ENCODE measurements around the gene COL23A1. TPM values are rescaled to one million over a fixed set of nuclear protein-coding genes. Genes with fewer than 3 reads are reported as not detected.

Gene COL23A1
- polyA plus RNA-seq, 2 of the 4 experiments (the other 2 are of a cell fraction) = not detected

GRCh38 chr5:178502401-178503100, 87.6 kb downstream of the COL23A1 start (continued):
- TF ChIP-seq, protein P1, sequence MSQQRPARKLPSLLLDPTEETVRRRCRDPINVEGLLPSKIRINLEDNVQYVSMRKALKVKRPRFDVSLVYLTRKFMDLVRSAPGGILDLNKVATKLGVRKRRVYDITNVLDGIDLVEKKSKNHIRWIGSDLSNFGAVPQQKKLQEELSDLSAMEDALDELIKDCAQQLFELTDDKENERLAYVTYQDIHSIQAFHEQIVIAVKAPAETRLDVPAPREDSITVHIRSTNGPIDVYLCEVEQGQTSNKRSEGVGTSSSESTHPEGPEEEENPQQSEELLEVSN (IDR thresholded peaks at IDR 0.05; ENCODE audit: borderline replicate concordance, low read depth) = no peak
- no peak for TF ChIP-seq CBX8 (IDR thresholded peaks at IDR 0.05)
- TF ChIP-seq HMGXB4 (CRISPR knock-in tag; IDR thresholded peaks at IDR 0.05; ENCODE audit: borderline replicate concordance) = no peak
- TF ChIP-seq CHD4 (IDR thresholded peaks at IDR 0.05; ENCODE audit: borderline replicate concordance) = no peak
- no peak for TF ChIP-seq ZSCAN20 (CRISPR knock-in tag; IDR thresholded peaks at IDR 0.05)

- ChIA-PET CTCF (interaction anchor here (0.6 kb wide), 1 partner anchor 11 kb away, joined by 4 read pairs; no protein-coding TSS in a partner anchor), POLR2A (no interaction called here)
- H3K9me3 ChIP-seq = peaks cover 7% of the 10 kb centered on the region; the same call in 2 of the 3 replicates
- DNase-seq (ENCODE audit: low read depth in 1 of 2, low spot score in 1 of 2) (no peak), FAIRE-seq (no peak), ATAC-seq (no peak)
- no peaks in the 10 kb centered on the region for H3K4me1 ChIP-seq
- no peak overlapping the region for H3K27ac ChIP-seq
- TF ChIP-seq MYC (IDR thresholded peaks at IDR 0.05; ENCODE audit: borderline replicate concordance, low read length) (no peak), FOXS1 (CRISPR knock-in tag; IDR thresholded peaks at IDR 0.05) (no peak), ELK1 (IDR thresholded peaks at IDR 0.05; ENCODE audit: low read depth, low read length) (no peak), MAFK (IDR thresholded peaks at IDR 0.05; ENCODE audit: partially characterized antibody) (peak; percentile 73), SREBF2 (IDR thresholded peaks at IDR 0.05) (no peak), FOSL2 (IDR thresholded peaks at IDR 0.05) (no peak), FOSL2 (CRISPR knock-in tag; IDR thresholded peaks at IDR 0.05) (no peak)
- TF ChIP-seq, protein P2, sequence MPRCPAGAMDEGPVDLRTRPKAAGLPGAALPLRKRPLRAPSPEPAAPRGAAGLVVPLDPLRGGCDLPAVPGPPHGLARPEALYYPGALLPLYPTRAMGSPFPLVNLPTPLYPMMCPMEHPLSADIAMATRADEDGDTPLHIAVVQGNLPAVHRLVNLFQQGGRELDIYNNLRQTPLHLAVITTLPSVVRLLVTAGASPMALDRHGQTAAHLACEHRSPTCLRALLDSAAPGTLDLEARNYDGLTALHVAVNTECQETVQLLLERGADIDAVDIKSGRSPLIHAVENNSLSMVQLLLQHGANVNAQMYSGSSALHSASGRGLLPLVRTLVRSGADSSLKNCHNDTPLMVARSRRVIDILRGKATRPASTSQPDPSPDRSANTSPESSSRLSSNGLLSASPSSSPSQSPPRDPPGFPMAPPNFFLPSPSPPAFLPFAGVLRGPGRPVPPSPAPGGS (IDR thresholded peaks at IDR 0.05) = no peak
- TF ChIP-seq, protein P1 (IDR thresholded peaks at IDR 0.05; ENCODE audit: borderline replicate concordance, low read depth) = no peak
- H3K4me3 ChIP-seq = no peak overlapping the region
- 31% methylated on average over 6 of the region's 6 CpGs for WGBS (ENCODE audit: missing lambda C conversion rate)
- no peak overlapping the region for H3K4me2 ChIP-seq
Measured at GRCh38 chr5:178499352-178499751, 90.8 kb downstream of the COL23A1 start.

- Histone ChIP-seq H3K4me3 (no peak overlapping the region), H3K4me2 (no peak overlapping the region), H3K9me3 (peaks cover 16% of the 10 kb centered on the region; the same call in 2 of the 3 replicates), H3K4me1 (no peaks in the 10 kb centered on the region), H3K27ac (no peak overlapping the region)
- no peak for FAIRE-seq
- WGBS (ENCODE audit: missing lambda C conversion rate) = 11% methylated on average over 1 of the region's 1 CpG
- ATAC-seq = no peak
- ChIA-PET CTCF (no interaction called here), POLR2A (no interaction called here)
- no peak for DNase-seq (ENCODE audit: low read depth in 1 of 2, low spot score in 1 of 2)
- no peak for TF ChIP-seq MAZ (IDR thresholded peaks at IDR 0.05; ENCODE audit: borderline replicate concordance, low read depth, low read length)
- TF ChIP-seq MAFK (IDR thresholded peaks at IDR 0.05; ENCODE audit: partially characterized antibody) = no peak
- TF ChIP-seq NPAS2 (CRISPR knock-in tag; IDR thresholded peaks at IDR 0.05; ENCODE audit: borderline replicate concordance) = no peak
- no peak for TF ChIP-seq EP300 (IDR thresholded peaks at IDR 0.05)
- no peak for TF ChIP-seq USF2 (IDR thresholded peaks at IDR 0.05)
- no peak for TF ChIP-seq MAX (IDR thresholded peaks at IDR 0.05)
Measured at GRCh38 chr5:178496642-178497041, 93.6 kb downstream of the COL23A1 start.

All from A549 (cell line).